Right lobe of liver (tissue), 6 donors: ENCODE data around the gene MYLK2. TPM values are rescaled to one million over a fixed set of nuclear protein-coding genes. Genes with fewer than 3 reads are reported as not detected.

Experiments
- ATAC-seq, 4 donors: fragments of 200-7000 bp; cut with Tn5 transposase; one replicate each; pipeline ENCODE4 v1.9.1; 2020; ENCODE audit warnings: mild to moderate bottlenecking in 4 of 4, moderate library complexity in 4 of 4
- DNase-seq, 3 donors: peaks; one replicate each; pipeline ENCODE4 v3.0.0-alpha.2; 2020
- H3K27ac ChIP-seq, 3 donors: fragments of 200-600 bp; one replicate each; pipeline ENCODE4 v1.8.0; 2022
- H3K27me3 ChIP-seq, 2 donors: fragments of 200-600 bp; one replicate each; pipeline ENCODE4 v1.8.0; 2022
- H3K36me3 ChIP-seq, 4 donors: fragments of 200-600 bp; sonication (generic) in 1 of 4; one replicate each; pipeline versions ENCODE4 v1.5.1 to v1.8.0; 2017 to 2022; ENCODE audit warnings: control low read depth in 1 of 4
- H3K4me1 ChIP-seq, 4 donors: fragments of 200-600 bp; sonication (generic) in 1 of 4; one replicate each; pipeline versions ENCODE4 v1.5.1 to v1.8.0; 2017 to 2022; ENCODE audit warnings: control low read depth in 1 of 4
- H3K4me3 ChIP-seq, 3 donors: fragments of 200-600 bp; one replicate each; pipeline ENCODE4 v1.8.0; 2022
- H3K9me3 ChIP-seq, 4 donors: fragments of 200-600 bp; sonication (generic) in 1 of 4; one replicate each; pipeline versions ENCODE4 v1.5.1 to v1.8.0; 2017 to 2022; ENCODE audit warnings: control low read depth in 1 of 4
- CTCF ChIP-seq, 4 donors: fragments of 200-600 bp in 3 of 4; fragments of 450-650 bp in 1 of 4; IDR thresholded peaks; one replicate each; pipeline versions ENCODE4 v1.5.1 to v1.8.0; 2016 to 2022; ENCODE audit warnings: antibody characterized with exemption in 4 of 4, mild to moderate bottlenecking in 2 of 4
- POLR2A ChIP-seq: fragments of 450-650 bp; IDR thresholded peaks from one replicate; pipeline ENCODE4 v1.6.1; 2017; ENCODE audit warnings: antibody characterized with exemption, mild to moderate bottlenecking
- WGBS: methylation state at CpG from one replicate; pipeline ENCODE4 v1.1.6; 2018; ENCODE audit warnings: low coverage, low lambda C conversion rate; ENCODE audit not compliant: insufficient coverage; ENCODE audit errors: missing lambda C conversion rate; 5-methylcytosine and 5-hydroxymethylcytosine counted together
- intact Hi-C, 2 donors: fragments of 100-400 bp; cut with DNase I; formaldehyde crosslinking; loops; one replicate each; pipeline versions ENCODE4 v1.11.2 to v1.14.1; 2022
- total RNA-seq, 6 experiments: library from RNA; depleted of rRNA in 2 of 6; stranded (reverse); fragments of >200 nt in 2 of 6; fragmentation: NEBNext Ultra II Directional in 3 of 6; extraction: Animal tissue kit (Norgen Biotek cat#: 25700) in 3 of 6; gene quantifications; one replicate each; pipeline versions ENCODE4 v1.1.0 to v1.2.4, GENCODE V29; 2016 to 2023
- donor health status: DM: no; HTN: yes; CAD: no.
- donor health status: DM: no; HTN: no; CAD: no.
- donor health status: DM: no; HTN: no; CAD: no.
- donor health status: DM: no; HTN: yes; CAD: no.
- donor health status: DM: no; HTN: yes; CAD: no.

Gene MYLK2
- total RNA-seq, 6 experiments from 2014 or later, result not detected

DNA sequence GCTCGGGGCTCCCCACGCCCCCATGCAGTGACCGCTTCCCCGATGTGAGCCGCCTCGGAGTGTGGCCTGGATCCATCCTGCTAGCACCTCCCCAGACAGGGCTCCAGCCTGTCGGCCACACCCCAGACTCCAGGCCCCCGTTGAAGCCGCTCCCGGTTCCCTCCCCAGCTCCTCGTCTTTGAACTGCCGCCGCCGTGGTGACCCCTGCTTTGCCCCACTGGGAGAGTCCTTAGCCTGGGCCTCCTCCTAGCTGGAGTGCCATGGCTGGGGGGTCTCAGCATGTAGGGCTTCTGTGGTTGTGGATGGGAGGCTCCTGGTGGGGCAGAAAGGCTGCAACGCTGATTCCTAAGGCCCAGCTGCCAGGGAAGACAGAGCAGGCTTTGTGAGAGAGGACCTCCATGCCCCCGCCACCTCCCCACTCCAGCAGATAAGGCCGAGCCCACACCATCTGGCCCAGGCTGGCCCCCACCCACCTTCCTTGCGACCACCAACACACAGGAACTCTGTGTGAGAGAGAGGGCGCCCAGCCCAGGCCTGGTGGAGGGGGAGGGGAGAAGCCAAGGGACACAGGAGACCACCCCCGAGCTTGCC is 14.9 kb downstream of the MYLK2 start:
- intact Hi-C loops, result no loop called here
- Histone ChIP-seq H3K4me1 (no peaks in the 10 kb centered on the region), H3K4me3 (no peak overlapping the region), H3K27ac (no peak overlapping the region), H3K27me3 (no peaks in the 10 kb centered on the region), H3K9me3 (no peaks in the 10 kb centered on the region), H3K36me3 (no peaks in the 10 kb centered on the region)
- ATAC-seq (no peak), DNase-seq (no peak)
- no peak for TF ChIP-seq CTCF (IDR thresholded peaks at IDR 0.05)
- TF ChIP-seq POLR2A, result no peak
- 51% methylated on average over 3 of the region's 20 CpGs for WGBS

GRCh38 chr20:31835554-31835953 is 16.4 kb downstream of the MYLK2 start:
- no peak overlapping the region for H3K27ac ChIP-seq
- H3K4me3 ChIP-seq, result no peak overlapping the region
- no peaks in the 10 kb centered on the region for H3K9me3 ChIP-seq
- no peaks in the 10 kb centered on the region for H3K4me1 ChIP-seq
- intact Hi-C loops, result no loop called here
- ATAC-seq (no peak), DNase-seq (no peak)
- 91% methylated on average over 7 of the region's 9 CpGs for WGBS
- no peaks in the 10 kb centered on the region for H3K36me3 ChIP-seq
- H3K27me3 ChIP-seq, result no peaks in the 10 kb centered on the region
- TF ChIP-seq CTCF (IDR thresholded peaks at IDR 0.05), result no peak

GRCh38 chr20:31835977-31836852 is 17.1 kb downstream of the MYLK2 start:
- 18% methylated on average over 6 of the region's 14 CpGs for WGBS
- H3K36me3 ChIP-seq, result no peaks in the 10 kb centered on the region
- TF ChIP-seq CTCF (IDR thresholded peaks at IDR 0.05) (no peak), POLR2A (no peak)
- no peaks in the 10 kb centered on the region for H3K9me3 ChIP-seq
- no peak overlapping the region for H3K27ac ChIP-seq
- H3K4me1 ChIP-seq, result no peaks in the 10 kb centered on the region
- H3K4me3 ChIP-seq, result no peak overlapping the region
- ATAC-seq (peak; percentile 41 to 78 (median 48)), DNase-seq (peak in 1 of 3 donors; percentile 61)
- no peaks in the 10 kb centered on the region for H3K27me3 ChIP-seq
- intact Hi-C loops, result no loop called here

- Histone ChIP-seq H3K27ac (no peak overlapping the region), H3K9me3 (no peaks in the 10 kb centered on the region), H3K27me3 (no peaks in the 10 kb centered on the region), H3K4me3 (no peak overlapping the region), H3K36me3 (no peaks in the 10 kb centered on the region), H3K4me1 (no peaks in the 10 kb centered on the region)
- TF ChIP-seq POLR2A (no peak), CTCF (IDR thresholded peaks at IDR 0.05) (no peak)
- 76% methylated on average over 3 of the region's 5 CpGs for WGBS
- intact Hi-C loops, result no loop called here
- ATAC-seq (no peak), DNase-seq (no peak)
Observed at GRCh38 chr20:31836853-31837608, 17.9 kb downstream of the MYLK2 start.
